ENCODE results near the gene CHD9.
"Not testable (repeated sequence)": the region's sequence is repeated elsewhere in the genome, so short reads cannot be mapped to it uniquely, and the experiment has no call there.

CHD9 gene

GRCh38 chr16:53051255-53051654 lies 3.5 kb upstream of the CHD9 start:
- not testable (repeated sequence) for DNase-seq

GRCh38 chr16:53052519-53053501 lies 2.0 kb upstream of the CHD9 start, which contains the start of gene CHD9NB:
Gene CHD9NB, minus strand, starts transcription at chr16:53052897. Its CDS starts 8,739 bp downstream, at chr16:53044158.
- DNase-seq: no peak

- DNase-seq: no peak
These were observed 673 bp upstream of the CHD9 start for GRCh38 chr16:53053967-53054669.

- no peak for DNase-seq
These were observed 975 bp downstream of the CHD9 start for GRCh38 chr16:53055541-53056391.

- DNase-seq: no peak
These were observed 1.6 kb downstream of the CHD9 start for GRCh38 chr16:53056392-53056881.

GRCh38 chr16:53057658-53058057 lies 2.9 kb downstream of the CHD9 start:
- DNase-seq: no peak

- no peak for DNase-seq
These were observed 3.6 kb downstream of the CHD9 start for GRCh38 chr16:53058441-53058840.

- no peak for DNase-seq
These were observed 4.1 kb downstream of the CHD9 start for GRCh38 chr16:53058882-53059281.

GRCh38 chr16:53059672-53060071 lies 4.9 kb downstream of the CHD9 start:
- DNase-seq: no peak

- DNase-seq: no peak
These were observed 6.5 kb downstream of the CHD9 start for GRCh38 chr16:53061256-53061655.

GRCh38 chr16:53061701-53062159 lies 6.9 kb downstream of the CHD9 start:
- no peak for DNase-seq

- no peak for DNase-seq
These were observed 9.3 kb downstream of the CHD9 start for GRCh38 chr16:53064081-53064578.

- no peak for DNase-seq
These were observed 10.8 kb downstream of the CHD9 start for GRCh38 chr16:53065461-53066061.

GRCh38 chr16:53067675-53068074 lies 12.9 kb downstream of the CHD9 start:
- DNase-seq: no peak

- DNase-seq: no peak
These were observed 13.6 kb downstream of the CHD9 start for GRCh38 chr16:53068423-53068833.

GRCh38 chr16:53069772-53070171 lies 15.0 kb downstream of the CHD9 start:
- DNase-seq: no peak

GRCh38 chr16:53071748-53072301 lies 17.0 kb downstream of the CHD9 start:
- peak; percentile 56 for DNase-seq

GRCh38 chr16:53073022-53073421 lies 18.2 kb downstream of the CHD9 start:
- DNase-seq: no peak

- not testable (repeated sequence) for DNase-seq
These were observed 19.5 kb downstream of the CHD9 start for GRCh38 chr16:53074296-53074695.

- not testable (repeated sequence) for DNase-seq
These were observed 20.7 kb downstream of the CHD9 start for GRCh38 chr16:53075461-53075860.

GRCh38 chr16:53078247-53078646 lies 23.5 kb downstream of the CHD9 start:
- DNase-seq: no peak

All from NCI-H446 treated with DMSO at 0.1 percent for 48 hours (cell line).